K562 (cell line): ENCODE data around the gene DIS3L2. TPM values are rescaled to one million over a fixed set of nuclear protein-coding genes. Genes with fewer than 3 reads are reported as not detected.

Source experiments
- ATAC-seq: fragments of 200-7000 bp; cut with Tn5 transposase; 3 replicates; pipeline ENCODE4 v1.9.1; 2020; ENCODE audit warnings: moderate library complexity
- BruUV-seq: library from RNA; stranded (reverse); fragments of 400-500 nt; replicated peaks from 2 replicates; lab custom pipeline; 2021; lab: Mats Ljungman, UMichigan
- CTCF ChIA-PET: fragments of 300-600 bp; formaldehyde crosslinking; extraction: SDS; loops from one replicate; lab custom pipeline; 2021; ENCODE audit warnings: low intra/inter-chr PET ratio; lab: Yijun Ruan, JAX
- POLR2A ChIA-PET: fragments of 300-600, 350-650 bp; sonication (Branson Sonifier 250); formaldehyde crosslinking; extraction: SDS; loops from one replicate; lab custom pipeline; 2021; ENCODE audit warnings: antibody characterized with exemption, inconsistent platforms; lab: Yijun Ruan, JAX
- DNase-seq, 4 experiments: peaks; one replicate each; pipeline versions ENCODE4 v3.0.0 to v3.0.0-alpha.2; 2011 to 2018; ENCODE audit warnings: low spot score in 3 of 4, mixed read lengths in 3 of 4; ENCODE audit errors: extremely low read depth in 1 of 4
- FAIRE-seq: peaks from 2 replicates; lab custom pipeline; 2011; peaks lifted over from hg19 to GRCh38; lab: Jason Lieb, UNC
- H2AFZ ChIP-seq: 2 replicates; pipeline ENCODE4 v1.6.0; 2011; ENCODE audit warnings: low read depth, low read length, control low read depth, inconsistent platforms
- H3K27ac ChIP-seq: fragments of 200-600 bp; 3 replicates; pipeline ENCODE4 v1.8.0; 2011; ENCODE audit warnings: low read depth, mild to moderate bottlenecking, control low read depth, inconsistent platforms, low read length, moderate library complexity, mixed read lengths; ENCODE audit errors: extremely low read depth
- H3K27me3 ChIP-seq, 2 experiments: fragments of 300-600 bp in 1 of 2; 2 replicates in 1 of 2; 3 replicates in 1 of 2; pipeline versions ENCODE4 v1.6.0 to v1.8.0; 2011; ENCODE audit warnings: inconsistent platforms in 2 of 2, low read length in 2 of 2, mild to moderate bottlenecking in 1 of 2, mixed read lengths in 1 of 2, moderate library complexity in 1 of 2; ENCODE audit not compliant: control insufficient read depth in 2 of 2, insufficient read depth in 2 of 2
- H3K36me3 ChIP-seq: fragments of 300-600 bp; 3 replicates; pipeline ENCODE4 v1.8.0; 2011; ENCODE audit warnings: mild to moderate bottlenecking, low read length, inconsistent platforms; ENCODE audit not compliant: control insufficient read depth, insufficient read depth
- H3K4me1 ChIP-seq, 2 experiments: fragments of 200-600 bp in 1 of 2; replicated peaks in 1 of 2; 2 replicates in 1 of 2; 3 replicates in 1 of 2; pipeline versions ENCODE4 v1.5.1 to v1.8.0; 2011; ENCODE audit warnings: inconsistent platforms in 2 of 2, low read length in 2 of 2, mild to moderate bottlenecking in 1 of 2, mixed read lengths in 1 of 2, moderate library complexity in 1 of 2; ENCODE audit not compliant: control insufficient read depth in 2 of 2, insufficient read depth in 2 of 2
- H3K4me2 ChIP-seq: 2 replicates; pipeline ENCODE4 v1.6.1; 2011; ENCODE audit warnings: low read length, control low read depth, inconsistent platforms, mixed read lengths; ENCODE audit not compliant: insufficient read depth
- H3K4me3 ChIP-seq: fragments of 200-600 bp; sonication (generic), shearing (Covaris generic); 2 replicates; pipeline ENCODE4 v1.5.1; 2016; ENCODE audit warnings: control low read depth, inconsistent platforms
- H3K79me2 ChIP-seq: fragments of 200-600 bp; 3 replicates; pipeline ENCODE4 v1.8.0; 2011; ENCODE audit warnings: low read length, inconsistent platforms; ENCODE audit not compliant: control insufficient read depth, insufficient read depth
- H3K9ac ChIP-seq, 2 experiments: 2 replicates each; pipeline versions ENCODE4 v1.6.0 to v1.6.1; 2011; ENCODE audit warnings: low read depth in 2 of 2, low read length in 2 of 2, control low read depth in 1 of 2, inconsistent platforms in 1 of 2, mild to moderate bottlenecking in 1 of 2, mixed read lengths in 1 of 2; ENCODE audit not compliant: insufficient read depth in 1 of 2
- H3K9me1 ChIP-seq: one replicate; pipeline ENCODE4 v1.6.0; 2011; ENCODE audit warnings: inconsistent platforms, mild to moderate bottlenecking, low read length, moderate library complexity; ENCODE audit not compliant: control insufficient read depth, insufficient read depth
- H3K9me3 ChIP-seq: replicated peaks from 2 replicates; pipeline ENCODE4 v1.5.1; 2011; ENCODE audit warnings: low read depth, low read length, inconsistent platforms; ENCODE audit not compliant: control insufficient read depth, insufficient read depth
- H4K20me1 ChIP-seq: replicated peaks from 2 replicates; pipeline ENCODE4 v1.6.1; 2011; ENCODE audit warnings: low read length, inconsistent platforms, mixed read lengths; ENCODE audit not compliant: control insufficient read depth, insufficient read depth
- ZNF174 ChIP-seq: fragments of 250-450 bp; sonication (Bioruptor Pico); IDR thresholded peaks from 2 replicates; pipeline ENCODE4 v1.4.0; 2020; ENCODE audit warnings: mild to moderate bottlenecking
- ZNF512 ChIP-seq: IDR thresholded peaks from 2 replicates; pipeline ENCODE4 v1.6.1; 2016; ENCODE audit warnings: missing genetic modification characterization, missing compliant biosample characterization
- WGBS: fragments of 100-300 bp; shearing (Covaris generic); methylation state at CpG from one replicate; pipeline ENCODE4 v1.1.6; 2016; ENCODE audit warnings: low coverage, mixed read lengths; ENCODE audit not compliant: insufficient coverage; ENCODE audit errors: missing lambda C conversion rate; 5-methylcytosine and 5-hydroxymethylcytosine counted together
- in situ Hi-C: fragments of 300-500 bp; cut with MboI; formaldehyde crosslinking; loops from 4 replicates; pipeline ENCODE4 v1.15.0; 2018; ENCODE audit warnings: inconsistent platforms, mixed read lengths
- intact Hi-C: fragments of 100-400 bp; cut with micrococcal nuclease; formaldehyde crosslinking; loops from 2 replicates; pipeline ENCODE4 v1.14.2; 2022
- polyA plus RNA-seq, 8 experiments: library from polyadenylated mRNA; depleted of rRNA in 4 of 8; stranded (reverse) in 5 of 8; unstranded in 3 of 8; fragments of >200 nt; fragmentation: Nextera tagmentation in 2 of 8; fragmentation: Illumina TruSeq in 1 of 8; extraction: Ambion mirVana in 2 of 8; extraction: Trizol in 1 of 8; gene quantifications; 2 replicates each; pipeline versions ENCODE4 v1.2.1 to v1.2.3, GENCODE V29; 2011 to 2014; ENCODE audit warnings: inconsistent platforms in 1 of 8, missing spikeins in 1 of 8
- total RNA-seq, 7 experiments: library from RNA; depleted of rRNA in 6 of 7; stranded (reverse); fragments of >200 nt in 6 of 7; fragmentation: Illumina TruSeq in 2 of 7; extraction: Trizol in 2 of 7; gene quantifications; 2 replicates each; pipeline versions ENCODE4 v1.2.1 to v1.2.3, GENCODE V29; 2011 to 2021; ENCODE audit warnings: low replicate concordance in 1 of 7

DIS3L2 gene
- total and polyA plus RNA-seq, 9 of the 15 experiments (the other 6 are each of a cell fraction or from before 2014, with no cell fraction given), result 1.5 to 19.2 (median 11.2) TPM

DNA sequence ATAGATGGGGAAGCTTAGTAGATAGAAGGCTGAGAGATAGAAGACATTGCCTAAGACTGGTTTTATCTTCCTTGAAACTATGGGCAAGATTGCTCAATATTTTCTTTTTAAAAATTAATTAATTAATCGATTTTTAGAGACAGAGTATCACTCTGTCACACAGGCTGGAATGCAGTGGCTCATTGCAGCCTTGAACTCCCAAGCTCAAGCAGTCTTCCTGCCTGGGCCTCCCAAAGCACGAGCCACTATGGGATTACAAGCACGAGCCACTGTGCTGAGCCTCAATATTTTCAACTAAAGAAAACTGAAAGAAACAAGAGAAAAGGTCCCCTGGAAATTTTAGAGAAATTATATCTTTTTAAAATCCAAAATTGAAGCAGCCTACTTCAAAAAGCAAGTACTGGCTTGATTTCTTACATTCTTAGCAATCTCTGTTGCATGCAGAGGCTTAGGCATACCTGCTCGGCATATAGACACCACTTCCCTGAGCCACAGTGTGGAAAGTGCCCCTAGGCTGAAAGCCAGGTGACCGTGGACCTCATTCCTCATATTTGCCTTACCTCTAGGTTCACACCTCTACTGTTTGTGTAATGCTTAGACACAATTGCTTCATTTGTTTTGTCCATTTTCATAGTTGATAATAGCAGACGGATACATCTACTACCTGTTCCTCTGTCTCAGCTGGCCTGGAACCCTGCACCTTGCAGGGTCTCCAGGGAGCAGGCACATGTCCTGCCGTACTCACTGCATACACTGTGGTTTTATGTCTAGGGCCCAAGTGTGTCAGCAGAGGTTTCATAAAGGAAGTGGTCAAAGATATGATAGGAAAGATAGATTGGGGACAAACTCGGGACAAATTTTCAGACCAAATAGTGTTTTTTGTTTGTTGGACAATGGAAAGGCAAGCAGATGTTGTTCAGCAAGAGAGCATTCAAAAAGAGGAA is 250.5 kb downstream of the DIS3L2 start:
- no peak overlapping the region for H3K4me3 ChIP-seq
- intact Hi-C loops, result no loop called here
- DNase-seq, result no peak

More for the DNA sequence above, 250.5 kb downstream of the DIS3L2 start:
- ChIA-PET POLR2A (interaction anchor here (0.7 kb wide), 1 partner anchor 59 kb away, joined by 3 read pairs; no protein-coding TSS in a partner anchor), CTCF (no interaction called here)
- H3K4me1 ChIP-seq, result no peaks in the 10 kb centered on the region; a peak in 1 of 5 replicates
- H3K9ac ChIP-seq, result no peak overlapping the region
- no TSS peak for BruUV-seq
- ATAC-seq, result no peak
- H3K36me3 ChIP-seq, result no peaks in the 10 kb centered on the region
- no peaks in the 10 kb centered on the region for H3K9me3 ChIP-seq
- no peaks in the 10 kb centered on the region for H3K79me2 ChIP-seq
- TF ChIP-seq ZNF512 (tag), result no peak
- TF ChIP-seq ZNF174, result no peak
- no peak overlapping the region for H3K27ac ChIP-seq
- no peak overlapping the region for H2AFZ ChIP-seq
- no peaks in the 10 kb centered on the region; the same call in 1 of the 2 replicates for H4K20me1 ChIP-seq
- no peak overlapping the region for H3K4me2 ChIP-seq
- FAIRE-seq, result no peak
- in situ Hi-C loops, result no loop called here
- H3K27me3 ChIP-seq, result no peaks in the 10 kb centered on the region
- no peaks in the 10 kb centered on the region for H3K9me1 ChIP-seq
- WGBS, result 58% methylated on average over 8 of the region's 8 CpGs
